Prostate gland (tissue), 2 donors: Measurements from ENCODE around the gene ZSWIM5.

ENCODE experiments used
- POLR2A ChIP-seq: fragments of 450-650 bp; IDR thresholded peaks from one replicate; pipeline ENCODE4 v1.6.1; 2016; ENCODE audit warnings: antibody characterized with exemption, mild to moderate bottlenecking
- TF ChIP-seq, protein P1 (sequence below), 4 experiments: fragments of 200-600 bp in 2 of 4; fragments of 450-650 bp in 2 of 4; sonication (generic) in 2 of 4; IDR thresholded peaks; 1 replicate in 3 of 4; 2 replicates in 1 of 4; pipeline ENCODE4 v1.5.1; 2016 to 2019; ENCODE audit warnings: antibody characterized with exemption in 4 of 4, mild to moderate bottlenecking in 2 of 4, moderate library complexity in 2 of 4

DNA sequence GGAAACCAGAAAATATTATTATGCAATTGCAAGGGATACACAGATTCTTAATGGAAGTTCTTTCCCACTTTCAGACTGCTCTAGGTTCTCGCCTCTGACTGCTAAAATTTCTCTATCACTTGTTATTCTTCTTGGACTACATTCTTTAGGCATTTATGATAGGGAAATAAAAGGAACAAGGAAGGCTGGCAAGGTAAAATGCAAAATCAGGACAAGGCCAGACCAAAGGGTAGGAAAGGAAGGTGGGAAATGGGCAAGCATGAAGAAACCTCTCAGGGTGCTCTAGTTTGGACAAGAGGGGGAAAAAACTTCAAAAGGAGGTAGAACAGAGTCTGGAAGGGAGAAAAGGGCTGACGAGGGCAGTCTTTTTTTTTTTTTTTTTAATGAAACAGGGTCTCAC lies 168.2 kb downstream of the ZSWIM5 start:
- TF ChIP-seq, protein P1, sequence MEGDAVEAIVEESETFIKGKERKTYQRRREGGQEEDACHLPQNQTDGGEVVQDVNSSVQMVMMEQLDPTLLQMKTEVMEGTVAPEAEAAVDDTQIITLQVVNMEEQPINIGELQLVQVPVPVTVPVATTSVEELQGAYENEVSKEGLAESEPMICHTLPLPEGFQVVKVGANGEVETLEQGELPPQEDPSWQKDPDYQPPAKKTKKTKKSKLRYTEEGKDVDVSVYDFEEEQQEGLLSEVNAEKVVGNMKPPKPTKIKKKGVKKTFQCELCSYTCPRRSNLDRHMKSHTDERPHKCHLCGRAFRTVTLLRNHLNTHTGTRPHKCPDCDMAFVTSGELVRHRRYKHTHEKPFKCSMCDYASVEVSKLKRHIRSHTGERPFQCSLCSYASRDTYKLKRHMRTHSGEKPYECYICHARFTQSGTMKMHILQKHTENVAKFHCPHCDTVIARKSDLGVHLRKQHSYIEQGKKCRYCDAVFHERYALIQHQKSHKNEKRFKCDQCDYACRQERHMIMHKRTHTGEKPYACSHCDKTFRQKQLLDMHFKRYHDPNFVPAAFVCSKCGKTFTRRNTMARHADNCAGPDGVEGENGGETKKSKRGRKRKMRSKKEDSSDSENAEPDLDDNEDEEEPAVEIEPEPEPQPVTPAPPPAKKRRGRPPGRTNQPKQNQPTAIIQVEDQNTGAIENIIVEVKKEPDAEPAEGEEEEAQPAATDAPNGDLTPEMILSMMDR (IDR thresholded peaks at IDR 0.05): no peak
- no peak for TF ChIP-seq POLR2A
